HCT116 (cell line): ENCODE results near the gene CERS5.

Source experiments
- ATF3 ChIP-seq: IDR thresholded peaks from 2 replicates; pipeline ENCODE4 v1.6.1; 2012
- CTCF ChIP-seq, 3 experiments: fragments of 200-600 bp in 1 of 3; sonication (generic) in 1 of 3; IDR thresholded peaks in 2 of 3; conservative IDR thresholded peaks in 1 of 3; 2 replicates each; pipeline ENCODE4 v1.5.1; 2012 to 2017; ENCODE audit warnings: low read depth in 2 of 3, low read length in 2 of 3, antibody characterized with exemption in 1 of 3, borderline replicate concordance in 1 of 3, control low read depth in 1 of 3, mild to moderate bottlenecking in 1 of 3, mixed read lengths in 1 of 3, mixed run types in 1 of 3, moderate library complexity in 1 of 3; ENCODE audit not compliant: insufficient read depth in 1 of 3
- EGR1 ChIP-seq: IDR thresholded peaks from 2 replicates; pipeline ENCODE4 v1.6.1; 2012; ENCODE audit warnings: low read depth
- EZH2 ChIP-seq: fragments of 200-600 bp; sonication (generic); IDR thresholded peaks from 2 replicates; pipeline ENCODE4 v1.6.1; 2017; ENCODE audit warnings: antibody characterized with exemption, mixed run types
- EZH2phosphoT487 ChIP-seq: fragments of 200-600 bp; IDR thresholded peaks from 2 replicates; pipeline ENCODE4 v1.6.1; 2018; ENCODE audit warnings: antibody characterized with exemption, borderline replicate concordance
- FOSL1 ChIP-seq: IDR thresholded peaks from 2 replicates; pipeline ENCODE4 v1.6.1; 2012; ENCODE audit warnings: low read depth
- MAX ChIP-seq: IDR thresholded peaks from 2 replicates; pipeline ENCODE4 v1.6.1; 2012
- POLR2A ChIP-seq: IDR thresholded peaks from 2 replicates; pipeline ENCODE4 v1.7.0; 2011; ENCODE audit warnings: borderline replicate concordance; ENCODE audit not compliant: insufficient read depth, insufficient read length; ENCODE audit errors: extremely low read depth
- POLR2AphosphoS5 ChIP-seq: IDR thresholded peaks from 2 replicates; pipeline ENCODE4 v1.6.1; 2011; ENCODE audit warnings: mild to moderate bottlenecking, low read depth, low read length, moderate library complexity
- RAD21 ChIP-seq: IDR thresholded peaks from 2 replicates; pipeline ENCODE4 v1.6.1; 2012; ENCODE audit warnings: low read depth, mild to moderate bottlenecking
- REST ChIP-seq: IDR thresholded peaks from 2 replicates; pipeline ENCODE4 v1.6.1; 2012; ENCODE audit warnings: low read depth
- SRF ChIP-seq: IDR thresholded peaks from 2 replicates; pipeline ENCODE4 v1.6.1; 2012; ENCODE audit warnings: low read depth

- TF ChIP-seq CTCF (IDR thresholded peaks at IDR 0.05 in 2 of 3, conservative IDR thresholded peaks at IDR 0.05 in 1 of 3; ENCODE audit: borderline replicate concordance in 1 of 3, insufficient read depth in 1 of 3, low read depth in 2 of 3, low read length in 2 of 3) = no peak
- no peak for TF ChIP-seq ATF3
- no peak for TF ChIP-seq EZH2
- TF ChIP-seq EGR1 = no peak
- no peak for TF ChIP-seq EZH2phosphoT487
- no peak for TF ChIP-seq SRF
- TF ChIP-seq POLR2A = no peak
- TF ChIP-seq POLR2AphosphoS5 = no peak
- TF ChIP-seq FOSL1 = no peak
- TF ChIP-seq RAD21 = no peak
- no peak for TF ChIP-seq REST
- TF ChIP-seq MAX = no peak
Observed at GRCh38 chr12:50192908-50193307, 25.7 kb upstream of the CERS5 start.
